ENCODE measurements around the gene COL25A1.
"Not testable (repeated sequence)": the region's sequence is repeated elsewhere in the genome, so short reads cannot be mapped to it uniquely, and the experiment has no call there.

Gene COL25A1

GRCh38 chr4:109118635-109119034 lies 183.8 kb downstream of the COL25A1 start:
- DNase-seq: no peak

DNA sequence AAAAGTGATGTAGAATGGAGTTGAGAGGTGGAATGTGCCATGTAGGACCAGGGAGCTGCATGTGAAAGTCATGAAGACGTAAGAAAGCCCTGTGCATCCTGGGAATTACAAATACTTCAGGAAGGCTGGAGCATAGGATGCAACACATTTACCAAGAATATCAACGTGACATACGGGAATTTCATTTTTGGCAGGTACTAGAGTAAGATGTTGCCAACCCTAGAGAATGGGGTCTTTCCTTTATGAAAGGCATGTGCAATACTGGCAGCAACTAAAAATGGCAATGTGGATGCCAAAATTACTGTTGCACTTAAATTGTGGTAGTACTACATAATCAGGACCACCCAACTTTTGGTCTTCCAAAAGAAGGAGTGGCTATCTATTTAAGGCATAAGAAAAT lies 188.0 kb downstream of the COL25A1 start:
- DNase-seq: no peak

DNA sequence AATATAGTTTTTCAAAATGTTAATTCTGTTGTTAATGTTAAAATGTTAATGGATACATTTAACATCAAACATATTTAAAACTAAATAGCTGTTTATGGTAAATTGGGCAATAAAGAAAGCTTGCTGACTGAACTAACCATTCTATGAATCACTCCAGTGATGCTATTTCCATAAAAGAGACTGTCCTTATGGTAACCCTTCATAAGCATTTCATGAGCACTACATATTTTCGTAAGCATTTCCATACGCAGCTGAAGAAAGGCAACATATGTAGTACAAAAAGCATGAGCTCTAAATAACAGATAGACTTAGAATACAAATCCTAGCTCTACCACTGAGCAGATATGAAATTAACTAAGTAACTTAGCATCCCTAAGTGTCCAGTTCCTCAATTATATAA lies 188.9 kb downstream of the COL25A1 start:
- no peak for DNase-seq

DNA sequence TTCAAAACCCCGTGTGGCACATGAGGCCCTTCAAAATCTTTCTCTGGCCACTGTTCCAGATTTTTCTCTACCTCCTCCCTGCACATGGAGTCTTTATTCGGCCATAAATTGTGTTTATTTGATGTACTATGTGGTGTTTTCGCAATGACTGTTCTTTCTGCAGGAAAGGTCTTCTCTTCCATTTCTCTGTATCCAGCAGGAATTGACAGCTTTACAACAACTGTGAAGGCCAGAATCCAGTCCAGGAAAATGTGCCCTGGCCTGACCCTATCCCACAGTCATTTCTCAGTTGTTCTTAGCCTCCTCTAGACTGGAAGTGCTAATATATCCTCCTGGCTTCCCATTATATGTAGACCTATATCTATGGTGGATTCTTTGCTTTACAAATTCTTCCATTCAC lies 191.4 kb downstream of the COL25A1 start:
- DNase-seq: no peak

GRCh38 chr4:109108215-109108614 lies 194.2 kb downstream of the COL25A1 start:
- DNase-seq: not testable (repeated sequence)

DNA sequence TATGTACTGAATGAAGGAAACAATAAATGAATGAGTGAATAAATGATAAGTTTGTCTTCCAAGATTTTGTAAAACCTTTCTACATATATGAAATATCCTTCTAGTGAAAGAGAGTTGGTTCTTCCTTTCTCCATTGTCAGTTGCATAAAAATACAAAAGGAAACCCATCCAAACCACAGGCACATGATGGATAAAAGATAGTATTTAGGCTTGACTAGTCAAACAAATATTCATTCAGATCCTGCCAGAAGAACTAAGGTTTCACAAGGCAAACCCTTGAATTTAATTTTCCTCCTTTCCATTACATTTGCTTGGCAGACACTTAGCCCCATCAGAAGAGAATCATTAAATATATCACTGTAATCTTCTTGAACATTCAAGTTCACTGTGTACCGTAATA lies 208.4 kb downstream of the COL25A1 start:
- DNase-seq: no peak

- no peak for DNase-seq
Observed at GRCh38 chr4:109091727-109092409, 210.6 kb downstream of the COL25A1 start.

DNA sequence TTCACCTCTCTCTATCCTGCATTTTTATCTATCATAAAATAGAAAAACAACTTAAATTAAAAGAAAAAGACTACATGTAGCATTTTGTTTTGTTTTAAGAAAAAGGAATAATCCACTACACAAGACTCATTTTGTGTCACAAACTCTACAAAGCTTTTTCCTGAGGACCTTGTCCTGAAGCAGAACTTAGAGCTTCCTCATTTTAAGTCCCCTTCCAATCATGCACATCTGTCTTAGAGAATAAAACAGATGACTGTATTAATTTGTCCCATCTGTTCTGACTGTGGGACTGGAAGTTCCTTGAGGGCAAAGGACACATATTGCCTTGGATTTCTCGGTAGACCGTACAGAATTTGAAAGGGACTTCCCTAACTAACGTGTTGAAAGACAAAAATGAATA lies 218.5 kb downstream of the COL25A1 start:
- no peak for DNase-seq

DNA sequence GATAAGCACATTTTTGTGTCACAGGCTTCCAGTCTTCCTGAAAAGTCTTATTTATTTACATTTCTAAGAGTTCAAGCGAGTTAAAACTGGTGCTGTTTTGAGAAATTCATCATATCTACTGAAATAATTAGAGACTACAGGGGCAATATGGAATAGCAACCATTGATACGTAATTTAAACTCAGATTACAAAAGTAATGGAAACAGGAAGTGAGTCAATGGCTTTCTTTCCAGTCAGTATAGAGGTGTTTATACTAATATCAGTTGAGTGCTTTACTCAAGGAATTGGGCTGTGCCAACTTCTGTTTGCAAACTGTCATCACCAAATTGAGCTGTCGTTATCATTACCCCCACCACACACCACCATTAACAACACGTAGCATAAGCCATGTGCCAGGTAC lies 222.7 kb downstream of the COL25A1 start:
- no peak for DNase-seq

- no peak for DNase-seq
Observed at GRCh38 chr4:109079201-109079600, 223.3 kb downstream of the COL25A1 start.

- DNase-seq: no peak
Observed at GRCh38 chr4:109078724-109079123, 223.7 kb downstream of the COL25A1 start.

- no peak for DNase-seq
Observed at GRCh38 chr4:109077505-109077904, 225.0 kb downstream of the COL25A1 start.

DNA sequence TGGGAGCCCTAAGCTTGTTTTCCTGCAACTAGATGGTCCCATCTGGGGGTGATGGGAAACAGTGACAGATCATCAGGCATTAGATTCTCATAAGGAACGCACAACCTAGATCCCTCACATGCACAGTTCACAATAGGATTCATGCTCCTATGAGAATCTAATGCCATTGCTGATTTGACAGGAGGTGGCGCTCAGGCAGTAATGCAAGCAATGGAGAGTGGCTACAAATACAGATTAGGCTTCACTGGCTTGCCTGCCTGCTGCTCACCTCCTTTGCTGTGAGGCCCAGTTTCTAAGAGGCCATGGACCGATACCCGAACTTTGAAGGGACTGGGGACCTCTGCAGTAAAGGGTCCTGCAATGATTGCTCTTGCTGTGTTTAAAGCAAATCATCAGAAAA lies 225.7 kb downstream of the COL25A1 start:
- not testable (repeated sequence) for DNase-seq

- DNase-seq: no peak
Observed at GRCh38 chr4:109075621-109076020, 226.8 kb downstream of the COL25A1 start.

- no peak for DNase-seq
Observed at GRCh38 chr4:109072595-109072994, 229.9 kb downstream of the COL25A1 start.

DNA sequence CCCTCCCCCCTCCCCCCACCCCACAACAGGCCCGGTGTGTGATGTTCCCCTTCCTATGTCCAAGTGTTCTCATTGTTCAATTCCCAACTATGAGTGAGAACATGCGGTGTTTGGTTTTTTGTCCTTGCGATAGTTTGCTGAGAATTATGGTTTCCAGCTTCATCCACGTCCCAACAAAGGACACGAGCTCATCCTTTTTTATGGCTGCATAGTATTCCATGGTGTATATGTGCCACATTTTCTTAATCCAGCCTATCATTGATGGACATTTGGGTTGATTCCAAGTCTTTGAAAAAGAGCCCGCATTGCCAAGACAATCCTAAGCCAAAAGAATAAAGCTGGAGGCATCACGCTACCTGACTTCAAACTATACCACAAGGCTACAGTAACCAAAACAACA lies 231.8 kb downstream of the COL25A1 start:
- DNase-seq: not testable (repeated sequence)

DNA sequence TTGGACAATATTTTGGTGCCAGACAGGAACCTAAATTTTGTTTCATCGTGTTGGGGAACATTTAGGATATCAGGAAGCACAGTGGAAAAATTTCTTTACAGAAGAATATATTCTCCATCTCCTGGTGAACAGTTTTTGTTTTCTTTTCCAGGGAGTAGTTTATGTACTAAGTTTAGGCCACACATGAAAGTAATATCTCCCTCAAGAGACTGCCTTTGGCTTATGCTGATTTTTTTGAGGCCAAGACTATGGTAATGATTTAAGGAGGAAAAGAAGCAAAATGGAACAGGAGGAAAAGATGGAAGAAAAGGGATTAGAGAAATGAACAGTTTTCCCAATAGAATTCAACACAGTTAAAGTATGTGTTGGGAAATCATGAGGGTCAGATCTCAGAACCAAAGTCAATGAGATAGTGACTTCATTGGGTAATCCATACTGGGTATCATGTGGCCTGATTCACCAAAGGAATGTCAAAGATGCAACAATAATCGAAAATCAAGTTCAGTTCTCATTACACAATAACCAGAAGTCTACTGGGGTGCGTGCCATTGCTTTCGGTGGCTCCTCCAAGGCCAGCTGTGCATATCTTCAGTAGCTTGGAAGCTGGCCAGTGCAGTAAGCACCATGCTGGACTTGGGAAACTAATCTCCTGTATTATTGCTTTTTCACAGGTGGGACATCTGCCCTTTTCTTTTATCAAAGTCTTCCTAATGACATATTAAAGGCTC lies 234.8 kb downstream of the COL25A1 start:
- no peak for DNase-seq

DNA sequence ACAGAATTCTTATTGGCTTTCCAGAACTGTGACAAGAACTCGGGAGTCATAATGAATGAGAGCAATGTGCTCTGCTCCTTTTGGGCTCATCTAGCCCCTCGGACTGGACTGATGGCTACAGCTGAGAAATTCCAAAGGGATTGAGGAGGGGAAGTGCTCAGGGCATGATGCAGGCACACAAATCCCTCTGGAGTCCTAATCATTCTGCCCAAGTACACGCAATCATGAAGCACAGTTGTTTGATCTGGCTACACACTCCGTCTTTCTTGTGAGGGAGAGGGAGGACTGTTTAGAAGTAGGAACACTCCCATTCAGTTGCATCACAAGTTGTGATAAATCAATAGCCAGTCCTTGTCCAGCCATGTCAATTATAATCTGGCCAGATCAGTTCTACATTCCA lies 237.5 kb downstream of the COL25A1 start:
- no peak for DNase-seq

- no peak for DNase-seq
Observed at GRCh38 chr4:109053257-109053656, 249.2 kb downstream of the COL25A1 start.

DNA sequence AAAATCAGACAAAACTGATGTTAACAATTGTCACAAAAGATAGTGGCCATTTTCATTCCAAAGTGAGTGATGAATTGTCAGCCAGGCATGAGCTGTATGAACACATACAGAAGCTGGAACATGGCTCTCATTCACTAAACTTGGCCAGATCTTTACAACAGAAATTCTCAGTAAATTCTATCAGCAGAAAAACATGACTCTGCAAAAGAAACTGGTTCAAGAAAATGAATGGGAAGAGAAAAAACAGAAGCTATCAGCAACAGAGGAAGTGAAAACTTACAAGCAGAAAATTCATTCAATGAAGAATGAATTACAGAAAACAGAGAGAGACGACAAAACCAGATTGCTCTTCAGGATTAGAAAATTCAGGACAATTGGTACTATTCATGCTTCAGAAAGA lies 249.6 kb downstream of the COL25A1 start:
- no peak for DNase-seq

GRCh38 chr4:109051054-109051453 lies 251.4 kb downstream of the COL25A1 start:
- no peak for DNase-seq

DNA sequence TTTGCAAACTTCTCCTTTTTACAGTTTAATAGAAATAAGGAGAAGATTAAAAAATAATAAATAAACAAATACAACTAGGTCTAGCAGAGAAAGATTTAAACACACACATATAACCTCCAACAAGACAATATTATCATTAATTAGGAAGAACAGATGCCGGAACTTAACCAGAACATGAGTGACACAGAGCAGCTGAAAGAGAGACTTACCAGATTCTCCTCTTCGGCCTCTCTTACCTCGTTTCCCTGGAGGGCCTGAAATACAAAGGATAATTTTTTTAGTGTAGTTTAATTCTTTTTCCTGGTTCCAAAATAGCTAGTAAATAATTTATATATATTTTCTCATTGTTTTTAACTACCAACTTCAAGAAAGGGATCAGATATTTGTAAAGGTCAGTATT lies 252.5 kb downstream of the COL25A1 start:
- DNase-seq: no peak

DNA sequence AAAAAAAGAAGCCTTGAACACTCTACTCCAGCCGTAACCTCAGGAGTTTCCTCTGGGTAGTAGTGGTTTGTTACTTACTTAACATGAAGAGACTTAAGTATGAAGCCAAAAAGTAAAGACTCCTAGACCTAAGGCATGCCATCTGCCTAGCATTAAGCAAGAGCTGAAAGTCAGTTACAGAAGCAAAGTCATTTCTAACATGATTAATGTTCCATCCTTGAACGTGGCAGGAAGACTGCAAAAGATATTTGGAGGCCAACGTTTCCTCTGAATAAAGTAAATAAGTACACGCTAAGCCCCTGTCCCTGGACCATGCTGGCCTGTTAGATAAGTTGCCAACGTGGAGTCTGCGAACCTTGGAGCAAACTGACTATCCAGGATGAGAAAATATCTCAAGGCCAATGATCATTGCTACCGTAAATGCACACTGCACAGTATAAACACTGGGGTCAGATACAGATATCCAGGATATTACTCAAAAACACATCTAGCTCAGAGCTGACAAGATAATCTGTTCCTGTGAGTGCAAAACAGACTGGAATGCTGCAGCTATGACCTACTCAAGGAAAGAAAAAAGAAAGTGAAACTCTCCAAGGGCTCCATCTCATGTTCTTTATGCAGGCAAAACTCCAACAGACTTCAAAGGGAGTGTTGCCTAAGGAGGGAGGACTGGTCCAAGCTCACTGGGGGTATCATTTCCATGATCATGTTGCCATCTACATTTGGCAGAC lies 255.8 kb downstream of the COL25A1 start:
- DNase-seq: no peak

DNA sequence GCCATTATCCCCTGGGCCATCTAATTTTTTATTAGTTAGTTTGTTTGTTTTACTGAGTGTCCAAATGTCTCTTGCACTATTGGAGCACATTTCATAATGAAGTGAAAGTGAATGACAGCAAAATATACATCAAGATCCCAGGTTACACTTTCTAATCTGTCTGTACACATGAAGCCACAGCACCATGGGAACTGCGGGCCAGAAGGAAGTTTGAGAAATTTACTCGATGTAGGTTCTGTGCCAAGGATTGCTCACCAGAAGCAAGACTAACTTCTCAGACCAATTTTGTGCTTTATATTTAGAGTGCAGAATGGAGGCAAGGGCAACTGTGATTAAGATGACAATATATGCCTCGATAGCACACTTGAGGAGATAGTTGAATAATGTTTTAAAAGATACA lies 258.0 kb downstream of the COL25A1 start:
- no peak for DNase-seq

Measured in activated naive CD4-positive, alpha-beta T cell treated with Interleukin-2 at 50 U/mL for 16 hours (primary cell).